ENCODE data around the gene C19orf38. TPM values are rescaled to one million over a fixed set of nuclear protein-coding genes. Genes with fewer than 3 reads are reported as not detected.

The C19orf38 gene
- total RNA-seq, 2 donors from 2014 or later = 2.4 to 3.5 TPM

DNA sequence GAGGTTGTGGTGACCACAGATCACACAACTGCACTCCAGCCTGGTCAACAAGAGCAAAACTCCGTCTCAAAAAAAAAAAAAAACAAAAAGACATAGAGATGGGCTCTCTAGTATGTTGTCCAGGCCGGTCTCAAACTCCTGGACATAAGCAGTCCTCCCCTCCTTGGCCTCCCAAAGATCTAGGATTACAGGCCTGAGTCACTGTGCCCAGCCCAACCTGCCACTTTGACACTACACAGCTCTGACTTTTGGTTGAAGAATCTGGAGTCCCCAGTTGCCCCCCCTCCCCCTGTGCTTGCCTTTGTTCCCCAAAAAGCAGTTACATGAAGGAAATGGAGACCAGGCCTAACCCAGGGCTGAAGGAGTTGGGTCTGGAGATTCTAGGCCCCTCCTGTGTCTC, 36.1 kb downstream of the C19orf38 start:
- no peak for ATAC-seq (ENCODE audit: insufficient number of reproducible peaks, low FRiP score, low read depth)
- Histone ChIP-seq H3K36me3 (no peaks in the 10 kb centered on the region), H3K4me1 (ENCODE audit: control insufficient read depth in 1 of 2, low read depth in 2 of 2) (peaks cover 9 to 44% of the 10 kb centered on the region in 2 donors), H3K27ac (no peak overlapping the region), H3K4me3 (no peak overlapping the region), H3K27me3 (replicated peaks; ENCODE audit: insufficient read depth) (no peaks in the 10 kb centered on the region), H3K9me3 (no peaks in the 10 kb centered on the region)
- no peak for DNase-seq (ENCODE audit: low spot score)
- TF ChIP-seq, protein P1, sequence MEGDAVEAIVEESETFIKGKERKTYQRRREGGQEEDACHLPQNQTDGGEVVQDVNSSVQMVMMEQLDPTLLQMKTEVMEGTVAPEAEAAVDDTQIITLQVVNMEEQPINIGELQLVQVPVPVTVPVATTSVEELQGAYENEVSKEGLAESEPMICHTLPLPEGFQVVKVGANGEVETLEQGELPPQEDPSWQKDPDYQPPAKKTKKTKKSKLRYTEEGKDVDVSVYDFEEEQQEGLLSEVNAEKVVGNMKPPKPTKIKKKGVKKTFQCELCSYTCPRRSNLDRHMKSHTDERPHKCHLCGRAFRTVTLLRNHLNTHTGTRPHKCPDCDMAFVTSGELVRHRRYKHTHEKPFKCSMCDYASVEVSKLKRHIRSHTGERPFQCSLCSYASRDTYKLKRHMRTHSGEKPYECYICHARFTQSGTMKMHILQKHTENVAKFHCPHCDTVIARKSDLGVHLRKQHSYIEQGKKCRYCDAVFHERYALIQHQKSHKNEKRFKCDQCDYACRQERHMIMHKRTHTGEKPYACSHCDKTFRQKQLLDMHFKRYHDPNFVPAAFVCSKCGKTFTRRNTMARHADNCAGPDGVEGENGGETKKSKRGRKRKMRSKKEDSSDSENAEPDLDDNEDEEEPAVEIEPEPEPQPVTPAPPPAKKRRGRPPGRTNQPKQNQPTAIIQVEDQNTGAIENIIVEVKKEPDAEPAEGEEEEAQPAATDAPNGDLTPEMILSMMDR (IDR thresholded peaks at IDR 0.05) = no peak

DNA sequence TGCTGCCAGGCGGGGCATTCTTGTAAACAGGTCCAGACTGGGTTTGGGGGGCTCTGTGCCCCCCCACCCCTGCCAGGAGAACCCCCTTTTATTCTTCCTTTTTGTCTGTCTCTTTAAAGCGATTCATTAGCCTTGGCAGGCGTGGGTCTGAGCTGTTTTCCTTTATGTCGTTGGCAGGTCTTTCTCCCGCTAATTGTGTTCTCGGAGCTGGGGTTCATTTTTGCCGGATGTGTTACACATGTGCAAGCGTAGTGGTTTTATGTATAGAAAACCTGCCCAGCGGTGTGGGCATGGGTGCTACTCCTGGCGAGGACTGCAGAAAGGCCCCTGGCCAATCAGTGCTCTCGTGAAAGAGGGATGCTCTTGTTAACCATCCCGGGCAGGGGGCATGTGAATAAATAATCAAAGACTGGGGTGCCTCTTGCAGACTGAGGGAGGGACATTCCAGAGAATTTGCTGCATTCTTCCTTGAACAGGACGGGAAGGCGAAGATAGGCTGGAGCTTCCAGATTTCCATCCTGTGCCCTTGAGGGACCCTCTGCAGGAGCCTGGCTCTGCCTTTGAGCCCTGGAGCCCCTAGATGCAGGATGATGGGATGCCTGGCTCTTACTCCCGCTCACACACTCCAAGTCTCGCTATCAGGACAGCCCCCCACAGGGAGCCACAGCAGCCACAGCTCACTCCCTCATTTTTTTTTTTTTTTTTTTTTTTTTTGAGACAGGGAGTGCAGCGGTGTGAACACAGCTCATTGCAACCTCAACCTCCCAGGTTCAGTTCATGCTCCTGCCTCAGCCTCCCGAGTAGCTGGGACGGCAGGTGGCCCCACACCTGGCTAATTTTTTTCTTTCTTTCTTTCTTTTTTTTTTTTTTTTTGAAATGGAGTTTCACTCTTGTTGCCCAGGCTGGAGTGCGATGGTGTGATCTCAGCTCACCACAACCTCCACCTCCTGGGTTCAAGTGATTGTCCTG, 37.3 kb downstream of the C19orf38 start:
- no peak overlapping the region for H3K4me3 ChIP-seq
- H3K27ac ChIP-seq = no peak overlapping the region
- TF ChIP-seq, protein P1 (IDR thresholded peaks at IDR 0.05) = no peak
- no peaks in the 10 kb centered on the region for H3K9me3 ChIP-seq
- ATAC-seq (ENCODE audit: insufficient number of reproducible peaks, low FRiP score, low read depth) = no peak
- no peaks in the 10 kb centered on the region for H3K36me3 ChIP-seq
- no peaks in the 10 kb centered on the region for H3K27me3 ChIP-seq (replicated peaks; ENCODE audit: insufficient read depth)
- DNase-seq (ENCODE audit: low spot score) = no peak
- peaks cover 9 to 44% of the 10 kb centered on the region in 2 donors for H3K4me1 ChIP-seq (ENCODE audit: control insufficient read depth in 1 of 2, low read depth in 2 of 2)

DNA sequence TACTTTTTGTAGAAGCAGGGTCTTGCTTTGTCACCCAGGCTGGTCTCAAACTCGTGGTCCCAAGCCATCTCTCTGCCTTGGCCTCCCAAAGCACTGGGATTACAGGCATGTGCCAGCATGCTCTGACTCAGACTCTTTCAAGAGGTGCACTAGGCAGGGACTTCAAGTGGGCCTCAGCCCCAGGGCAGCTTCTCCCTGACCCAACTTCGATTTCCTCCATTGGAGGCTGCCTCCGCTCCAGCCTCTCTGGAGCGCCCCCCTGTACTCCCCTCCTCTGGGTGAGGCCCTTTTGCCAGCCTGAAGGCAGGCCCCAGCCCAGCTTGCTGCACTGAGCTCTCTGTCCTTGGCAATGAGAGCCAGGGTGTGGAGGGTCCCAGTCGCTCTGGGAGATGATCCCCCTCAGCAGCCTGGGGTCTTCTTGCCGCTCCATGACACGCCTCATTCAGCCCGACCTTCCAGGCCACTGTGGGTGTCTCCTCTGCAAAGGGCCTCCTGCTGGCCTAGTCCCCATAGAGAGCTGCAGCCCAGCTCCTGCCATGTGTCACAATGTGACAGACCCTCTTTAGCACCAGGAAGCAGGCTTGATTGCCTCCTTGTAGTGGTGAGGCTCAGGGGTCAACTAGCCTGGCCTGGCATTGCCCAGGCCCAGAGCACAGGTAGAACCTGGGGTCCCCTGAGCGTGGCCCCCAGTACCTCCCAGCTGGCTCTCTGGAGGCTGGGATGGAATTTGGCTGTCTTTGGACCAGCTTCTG, 39.6 kb downstream of the C19orf38 start:
- H3K36me3 ChIP-seq = no peaks in the 10 kb centered on the region
- no peak overlapping the region for H3K4me3 ChIP-seq
- peaks cover 2 to 27% of the 10 kb centered on the region in 2 donors for H3K4me1 ChIP-seq (ENCODE audit: control insufficient read depth in 1 of 2, low read depth in 2 of 2)
- no peak overlapping the region for H3K27ac ChIP-seq
- DNase-seq (ENCODE audit: low spot score) = no peak
- no peaks in the 10 kb centered on the region for H3K27me3 ChIP-seq (replicated peaks; ENCODE audit: insufficient read depth)
- no peaks in the 10 kb centered on the region for H3K9me3 ChIP-seq
- TF ChIP-seq, protein P1 (IDR thresholded peaks at IDR 0.05) = no peak
- no peak for ATAC-seq (ENCODE audit: insufficient number of reproducible peaks, low FRiP score, low read depth)

DNA sequence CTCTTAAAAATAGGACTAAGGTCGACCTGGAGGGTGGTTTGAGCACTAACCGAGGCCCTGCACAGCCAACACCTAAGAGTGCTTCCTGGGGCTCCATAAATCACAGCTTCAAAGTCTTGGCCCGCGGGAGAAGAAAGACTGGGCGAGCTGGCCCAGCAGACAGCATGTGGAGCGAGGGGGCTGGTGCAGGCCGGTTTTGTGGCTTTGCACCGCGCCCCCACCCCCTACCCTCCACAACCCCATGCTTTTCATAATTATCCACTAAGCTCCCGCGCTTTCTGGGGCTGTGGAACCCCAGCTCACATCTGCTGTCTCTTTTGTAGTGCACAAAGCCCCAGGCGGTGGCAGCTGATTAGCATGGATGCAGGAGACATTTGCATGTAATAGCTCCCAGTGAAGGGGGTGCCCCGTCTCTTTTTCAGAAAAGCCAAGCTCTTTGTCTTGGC, 40.2 kb downstream of the C19orf38 start:
- Histone ChIP-seq H3K27ac (no peak overlapping the region), H3K4me1 (ENCODE audit: control insufficient read depth in 1 of 2, low read depth in 2 of 2) (peaks cover 2 to 24% of the 10 kb centered on the region in 2 donors)
- ATAC-seq (ENCODE audit: insufficient number of reproducible peaks, low FRiP score, low read depth) = no peak

More for the DNA sequence above, 40.2 kb downstream of the C19orf38 start:
- Histone ChIP-seq H3K4me3 (no peak overlapping the region), H3K27me3 (replicated peaks; ENCODE audit: insufficient read depth) (no peaks in the 10 kb centered on the region), H3K36me3 (no peaks in the 10 kb centered on the region), H3K9me3 (no peaks in the 10 kb centered on the region)
- no peak for DNase-seq (ENCODE audit: low spot score)
- TF ChIP-seq, protein P1 (IDR thresholded peaks at IDR 0.05) = no peak
